Measurements from ENCODE around the gene CYB5D1. TPM values are rescaled to one million over a fixed set of nuclear protein-coding genes. Genes with fewer than 3 reads are reported as not detected.

The CYB5D1 gene
- total and polyA plus RNA-seq, 2 of the 8 experiments (the other 6 are each of a cell fraction or from before 2014, with no cell fraction given), result 11.0 to 18.0 TPM

DNA sequence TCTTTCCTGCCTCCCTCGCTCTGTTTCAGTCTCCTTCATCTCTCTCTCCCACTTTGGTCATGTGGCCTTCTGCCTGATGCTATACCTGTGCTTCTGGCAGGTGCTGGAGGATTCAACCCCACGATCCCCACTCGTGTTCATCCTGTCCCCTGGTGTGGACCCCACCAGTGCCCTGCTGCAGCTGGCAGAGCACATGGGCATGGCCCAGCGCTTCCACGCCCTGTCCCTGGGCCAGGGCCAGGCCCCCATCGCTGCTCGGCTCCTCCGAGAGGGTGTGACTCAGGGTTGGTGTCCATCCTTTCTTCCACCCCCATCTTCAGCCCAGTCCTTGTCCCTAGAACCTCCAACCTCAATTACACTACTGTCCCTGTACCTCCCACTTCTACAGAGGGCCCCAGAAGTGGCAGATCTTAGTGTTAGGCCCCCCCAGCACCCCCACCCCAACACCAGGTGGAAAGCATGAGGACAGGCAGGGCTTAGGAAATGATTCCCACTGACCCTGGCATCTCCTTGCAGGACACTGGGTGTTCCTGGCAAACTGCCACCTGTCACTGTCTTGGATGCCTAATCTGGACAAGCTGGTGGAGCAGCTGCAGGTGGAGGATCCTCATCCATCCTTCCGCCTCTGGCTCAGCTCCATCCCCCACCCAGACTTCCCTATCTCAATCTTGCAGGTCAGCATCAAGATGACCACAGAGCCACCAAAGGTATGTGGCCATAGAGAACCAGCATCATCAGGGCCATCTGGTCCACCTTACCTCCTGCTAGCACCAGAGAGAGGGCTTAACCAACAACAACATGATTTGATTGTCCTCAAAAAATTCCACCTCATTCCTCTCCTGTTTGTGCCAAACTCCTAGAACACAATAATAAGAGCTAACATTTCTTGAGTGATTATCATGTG lies 33.5 kb upstream of the CYB5D1 start (continued):
- TF ChIP-seq SAP30 (IDR thresholded peaks at IDR 0.05; ENCODE audit: insufficient read depth, insufficient replicate concordance, low read length) (no peak), SRF (IDR thresholded peaks at IDR 0.05; ENCODE audit: low read depth, low read length) (no peak), CHD2 (IDR thresholded peaks at IDR 0.05; ENCODE audit: low read length) (no peak), ZNF274 (IDR thresholded peaks at IDR 0.05; ENCODE audit: borderline replicate concordance, extremely low read depth, low read length) (no peak), SP1 (IDR thresholded peaks at IDR 0.05; ENCODE audit: low read depth, low read length) (no peak), BRCA1 (IDR thresholded peaks at IDR 0.05; ENCODE audit: low read depth, low read length) (no peak)

Data from H1 (cell line).